Osteoblast (primary cell): ENCODE results near the gene ATP11A. TPM values are rescaled to one million over a fixed set of nuclear protein-coding genes. Genes with fewer than 3 reads are reported as not detected.

Experiments
- DNase-seq: peaks from one replicate; pipeline ENCODE4 v3.0.0; 2011; ENCODE audit warnings: low spot score, mixed read lengths; ENCODE audit not compliant: insufficient read length; ENCODE audit errors: missing footprints
- H2AFZ ChIP-seq: 2 replicates; pipeline ENCODE4 v1.6.0; 2011; ENCODE audit warnings: mild to moderate bottlenecking, low read length
- H3K27ac ChIP-seq: 2 replicates; pipeline ENCODE4 v1.5.1; 2011; ENCODE audit warnings: mild to moderate bottlenecking, low read depth, low read length, moderate library complexity
- H3K27me3 ChIP-seq: 2 replicates; pipeline ENCODE4 v1.6.0; 2012; ENCODE audit warnings: mild to moderate bottlenecking, control low read depth, inconsistent platforms, low read length, moderate library complexity; ENCODE audit not compliant: insufficient read depth
- H3K36me3 ChIP-seq: 2 replicates; pipeline ENCODE4 v1.5.1; 2011; ENCODE audit warnings: mild to moderate bottlenecking, low read length, control low read depth, moderate library complexity; ENCODE audit not compliant: insufficient read depth
- H3K4me1 ChIP-seq: 2 replicates; pipeline ENCODE4 v1.5.1; 2011; ENCODE audit warnings: mild to moderate bottlenecking, low read length, control low read depth, moderate library complexity; ENCODE audit not compliant: insufficient read depth
- H3K4me2 ChIP-seq: 2 replicates; pipeline ENCODE4 v1.6.0; 2011; ENCODE audit warnings: mild to moderate bottlenecking, low read length; ENCODE audit not compliant: insufficient read depth
- H3K4me3 ChIP-seq: fragments of 200-600 bp; sonication (generic); 3 replicates; pipeline ENCODE4 v1.5.1; 2012; ENCODE audit warnings: mild to moderate bottlenecking, low read length, inconsistent platforms; ENCODE audit not compliant: insufficient read depth
- H3K79me2 ChIP-seq: 2 replicates; pipeline ENCODE4 v1.6.0; 2012; ENCODE audit warnings: mild to moderate bottlenecking, low read length, control low read depth, inconsistent platforms; ENCODE audit not compliant: insufficient read depth
- H3K9me3 ChIP-seq: 2 replicates; pipeline ENCODE4 v1.5.1; 2011; ENCODE audit warnings: low read depth, low read length, control low read depth
- H4K20me1 ChIP-seq: 2 replicates; pipeline ENCODE4 v1.6.0; 2012; ENCODE audit warnings: mild to moderate bottlenecking, low read length, control low read depth; ENCODE audit not compliant: insufficient read depth
- CTCF ChIP-seq: IDR thresholded peaks from 2 replicates; pipeline ENCODE4 v1.5.1; 2011; ENCODE audit warnings: mild to moderate bottlenecking, low read depth, low read length, moderate library complexity; ENCODE audit errors: extremely low read depth
- total RNA-seq: library from RNA; depleted of rRNA; stranded (reverse); fragments of >200 nt; gene quantifications from 2 replicates; pipeline ENCODE4 v1.2.3, GENCODE V29; 2012

The ATP11A gene
- total RNA-seq, 1 donor, result 7.6 TPM

- Histone ChIP-seq H3K27me3 (no peaks in the 10 kb centered on the region), H3K4me3 (no peak overlapping the region), H2AFZ (no peak overlapping the region), H3K4me2 (no peak overlapping the region), H3K36me3 (no peaks in the 10 kb centered on the region), H3K4me1 (no peaks in the 10 kb centered on the region), H3K27ac (no peak overlapping the region), H3K9me3 (no peaks in the 10 kb centered on the region), H4K20me1 (no peaks in the 10 kb centered on the region), H3K79me2 (no peaks in the 10 kb centered on the region)
- peak; percentile 32 for DNase-seq
- TF ChIP-seq CTCF, result no peak
These were observed 156.7 kb downstream of the ATP11A start for GRCh38 chr13:112846411-112847115.

DNA sequence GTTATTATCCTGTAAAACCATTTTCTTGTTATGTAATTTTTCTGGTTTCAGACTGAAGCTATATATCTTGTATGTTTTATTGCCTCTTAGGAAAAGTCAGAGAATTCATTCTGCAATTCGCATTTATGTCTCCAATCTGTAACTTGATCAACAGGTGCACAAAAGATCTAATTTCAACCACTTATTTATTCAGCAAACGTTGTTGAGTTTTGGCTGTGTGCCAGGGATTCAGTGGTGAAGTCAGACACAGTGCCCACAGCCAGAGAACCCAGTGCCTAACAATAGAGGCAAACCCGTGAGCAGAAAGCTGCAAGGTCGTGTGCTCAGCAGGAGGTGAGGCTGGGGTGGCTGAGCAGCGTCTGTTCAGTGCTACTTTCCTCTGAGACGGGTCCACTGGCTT is 159.7 kb downstream of the ATP11A start:
- DNase-seq, result peak; percentile 65
- Histone ChIP-seq H2AFZ (no peak overlapping the region), H3K4me2 (no peak overlapping the region), H3K27me3 (no peaks in the 10 kb centered on the region), H3K9me3 (no peaks in the 10 kb centered on the region), H4K20me1 (no peaks in the 10 kb centered on the region), H3K79me2 (no peaks in the 10 kb centered on the region), H3K27ac (no peak overlapping the region), H3K4me1 (no peaks in the 10 kb centered on the region), H3K4me3 (no peak overlapping the region), H3K36me3 (no peaks in the 10 kb centered on the region)
- TF ChIP-seq CTCF, result no peak

DNA sequence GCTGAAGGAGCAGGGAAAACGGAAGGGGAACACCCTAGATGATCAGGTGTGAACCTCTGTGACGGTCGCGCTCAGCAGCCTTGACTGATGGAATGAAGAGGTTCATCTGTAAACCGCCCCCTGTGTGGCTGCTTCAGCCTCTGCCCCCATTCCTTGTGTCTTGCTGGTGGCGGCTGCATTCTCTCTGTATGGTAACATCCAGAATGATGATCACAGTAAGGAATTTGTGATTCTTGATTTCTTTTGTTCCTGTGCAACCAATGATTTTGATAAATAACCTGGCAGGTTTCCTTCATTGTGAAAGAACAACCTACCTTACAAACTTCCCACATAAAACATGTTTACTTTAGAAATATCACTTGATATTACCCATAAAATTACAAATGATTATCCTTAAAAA is 160.4 kb downstream of the ATP11A start:
- Histone ChIP-seq H3K4me1 (no peaks in the 10 kb centered on the region), H3K36me3 (no peaks in the 10 kb centered on the region), H4K20me1 (no peaks in the 10 kb centered on the region), H3K27ac (no peak overlapping the region), H3K27me3 (no peaks in the 10 kb centered on the region), H3K9me3 (no peaks in the 10 kb centered on the region), H3K4me3 (no peak overlapping the region), H3K79me2 (no peaks in the 10 kb centered on the region), H3K4me2 (no peak overlapping the region), H2AFZ (no peak overlapping the region)
- peak; percentile 46 for DNase-seq
- TF ChIP-seq CTCF, result no peak

GRCh38 chr13:112851107-112852038 is 161.5 kb downstream of the ATP11A start:
- H3K9me3 ChIP-seq, result no peaks in the 10 kb centered on the region
- peak; percentile 58 for DNase-seq
- no peaks in the 10 kb centered on the region for H4K20me1 ChIP-seq
- H3K36me3 ChIP-seq, result no peaks in the 10 kb centered on the region
- no peaks in the 10 kb centered on the region for H3K27me3 ChIP-seq
- no peak for TF ChIP-seq CTCF
- H3K79me2 ChIP-seq, result no peaks in the 10 kb centered on the region
- no peak overlapping the region for H3K4me2 ChIP-seq
- H3K4me1 ChIP-seq, result no peaks in the 10 kb centered on the region
- H3K4me3 ChIP-seq, result no peak overlapping the region
- no peak overlapping the region for H2AFZ ChIP-seq
- H3K27ac ChIP-seq, result no peak overlapping the region
